Loucy (cell line): ENCODE measurements around the gene COQ3.

Source experiments
- H2AFZ ChIP-seq: fragments of 200-600 bp; sonication (generic); 2 replicates; pipeline ENCODE4 v1.6.0; 2016; ENCODE audit warnings: antibody characterized with exemption, mild to moderate bottlenecking, low read length, moderate library complexity
- H3F3A ChIP-seq: fragments of 200-600 bp; 2 replicates; pipeline ENCODE4 v1.6.0; 2016; ENCODE audit warnings: antibody characterized with exemption, low read depth, mild to moderate bottlenecking
- H3K27me3 ChIP-seq: fragments of 200-600 bp; sonication (generic); 2 replicates; pipeline ENCODE4 v1.6.1; 2014; ENCODE audit warnings: low read length, mild to moderate bottlenecking; ENCODE audit not compliant: insufficient read depth, poor library complexity, severe bottlenecking
- H3K36me3 ChIP-seq: fragments of 200-600 bp; sonication (generic); 2 replicates; pipeline ENCODE4 v1.6.1; 2016; ENCODE audit warnings: low read length; ENCODE audit not compliant: insufficient read depth
- H3K4me1 ChIP-seq: fragments of 200-600 bp; sonication (generic); 2 replicates; pipeline ENCODE4 v1.5.1; 2014; ENCODE audit warnings: low read length, mild to moderate bottlenecking; ENCODE audit not compliant: insufficient read depth, poor library complexity, severe bottlenecking
- H3K4me2 ChIP-seq: fragments of 200-600 bp; sonication (generic); 2 replicates; pipeline ENCODE4 v1.6.0; 2014; ENCODE audit warnings: antibody characterized with exemption, low read length, low read depth, mild to moderate bottlenecking; ENCODE audit not compliant: poor library complexity, severe bottlenecking
- H3K4me3 ChIP-seq: fragments of 200-600 bp; sonication (generic); 2 replicates; pipeline ENCODE4 v1.5.1; 2014; ENCODE audit warnings: low read length, mild to moderate bottlenecking, mixed read lengths; ENCODE audit not compliant: poor library complexity, severe bottlenecking
- H3K79me2 ChIP-seq: fragments of 200-600 bp; sonication (generic); 2 replicates; pipeline ENCODE4 v1.6.1; 2014; ENCODE audit warnings: low read length; ENCODE audit not compliant: insufficient read depth
- H3K9ac ChIP-seq: fragments of 200-600 bp; sonication (generic); 2 replicates; pipeline ENCODE4 v1.6.0; 2014; ENCODE audit warnings: mild to moderate bottlenecking, low read depth, low read length, moderate library complexity; ENCODE audit not compliant: poor library complexity, severe bottlenecking
- H3K9me2 ChIP-seq: fragments of 200-600 bp; sonication (generic); replicated peaks from 2 replicates; pipeline ENCODE4 v1.6.1; 2016; ENCODE audit warnings: low read depth, low read length, mixed read lengths
- H3K9me3 ChIP-seq: fragments of 200-600 bp; sonication (generic); 2 replicates; pipeline ENCODE4 v1.6.1; 2014; ENCODE audit warnings: mild to moderate bottlenecking, antibody characterized with exemption, low read length, low read depth; ENCODE audit not compliant: insufficient read depth
- H4K20me1 ChIP-seq: fragments of 200-600 bp; sonication (generic); 2 replicates; pipeline ENCODE4 v1.6.0; 2014; ENCODE audit warnings: antibody characterized with exemption, low read length, mild to moderate bottlenecking; ENCODE audit not compliant: insufficient read depth, poor library complexity, severe bottlenecking
- CTCF ChIP-seq: fragments of 200-600 bp; sonication (generic); conservative IDR thresholded peaks from 2 replicates; pipeline ENCODE4 v1.5.1; 2014; ENCODE audit warnings: mild to moderate bottlenecking, antibody characterized with exemption, low read length
- EZH2phosphoT487 ChIP-seq: fragments of 200-600 bp; IDR thresholded peaks from 2 replicates; pipeline ENCODE4 v1.6.1; 2018; ENCODE audit warnings: antibody characterized with exemption, mild to moderate bottlenecking, moderate library complexity, borderline replicate concordance

The COQ3 gene

GRCh38 chr6:99415446-99415845 is 21.5 kb upstream of the COQ3 start:
- H3K4me2 ChIP-seq, result peak overlapping the region; percentile 8
- no peak overlapping the region for H2AFZ ChIP-seq
- TF ChIP-seq EZH2phosphoT487, result no peak
- no peaks in the 10 kb centered on the region for H3F3A ChIP-seq
- peaks cover 52% of the 10 kb centered on the region for H3K36me3 ChIP-seq
- peaks cover 13% of the 10 kb centered on the region for H3K4me1 ChIP-seq
- H3K9me2 ChIP-seq, result no peaks in the 10 kb centered on the region
- no peak overlapping the region for H3K4me3 ChIP-seq
- H3K79me2 ChIP-seq, result peaks cover 99% of the 10 kb centered on the region
- peaks cover 97% of the 10 kb centered on the region for H4K20me1 ChIP-seq
- no peak overlapping the region for H3K9ac ChIP-seq
- H3K27me3 ChIP-seq, result no peaks in the 10 kb centered on the region
- H3K9me3 ChIP-seq, result no peaks in the 10 kb centered on the region

GRCh38 chr6:99412065-99412464 is 18.1 kb upstream of the COQ3 start:
- peaks cover 85% of the 10 kb centered on the region for H4K20me1 ChIP-seq

GRCh38 chr6:99409672-99410071 is 15.7 kb upstream of the COQ3 start:
- Histone ChIP-seq H4K20me1 (peaks cover 61% of the 10 kb centered on the region), H3K4me1 (no peaks in the 10 kb centered on the region), H2AFZ (no peak overlapping the region), H3K9ac (no peak overlapping the region), H3K9me3 (no peaks in the 10 kb centered on the region), H3K27me3 (no peaks in the 10 kb centered on the region), H3K79me2 (peaks cover 51% of the 10 kb centered on the region), H3K9me2 (no peaks in the 10 kb centered on the region), H3F3A (no peaks in the 10 kb centered on the region), H3K36me3 (peaks cover 96% of the 10 kb centered on the region), H3K4me3 (no peak overlapping the region), H3K4me2 (no peak overlapping the region)
- TF ChIP-seq EZH2phosphoT487, result no peak
- no peak for TF ChIP-seq CTCF

More at GRCh38 chr6:99412065-99412464, 18.1 kb upstream of the COQ3 start:
- peaks cover 7% of the 10 kb centered on the region for H3K4me1 ChIP-seq
- H3K36me3 ChIP-seq, result peaks cover 86% of the 10 kb centered on the region
- no peaks in the 10 kb centered on the region for H3K9me2 ChIP-seq
- no peak overlapping the region for H3K4me3 ChIP-seq
- H3K27me3 ChIP-seq, result no peaks in the 10 kb centered on the region
- no peaks in the 10 kb centered on the region for H3F3A ChIP-seq
- no peak overlapping the region for H3K4me2 ChIP-seq
- no peaks in the 10 kb centered on the region for H3K9me3 ChIP-seq
- H3K79me2 ChIP-seq, result peaks cover 75% of the 10 kb centered on the region
- no peak overlapping the region for H3K9ac ChIP-seq
- TF ChIP-seq EZH2phosphoT487 (no peak), CTCF (no peak)
- no peak overlapping the region for H2AFZ ChIP-seq

GRCh38 chr6:99407076-99407475 is 13.1 kb upstream of the COQ3 start:
- H3K79me2 ChIP-seq, result peaks cover 26% of the 10 kb centered on the region
- no peaks in the 10 kb centered on the region for H3K9me2 ChIP-seq
- no peak overlapping the region for H3K4me3 ChIP-seq
- H3K4me2 ChIP-seq, result no peak overlapping the region
- no peaks in the 10 kb centered on the region for H3K9me3 ChIP-seq
- peaks cover 99% of the 10 kb centered on the region for H3K36me3 ChIP-seq
- H3K9ac ChIP-seq, result no peak overlapping the region
- TF ChIP-seq CTCF (no peak), EZH2phosphoT487 (no peak)
- no peak overlapping the region for H2AFZ ChIP-seq
- no peaks in the 10 kb centered on the region for H3K27me3 ChIP-seq
- H3K4me1 ChIP-seq, result no peaks in the 10 kb centered on the region
- peaks cover 35% of the 10 kb centered on the region for H4K20me1 ChIP-seq
- H3F3A ChIP-seq, result no peaks in the 10 kb centered on the region
